PC-3 (cell line): ENCODE measurements around the gene LRP1B. TPM values are rescaled to one million over a fixed set of nuclear protein-coding genes. Genes with fewer than 3 reads are reported as not detected.

Source experiments
- ATAC-seq: fragments of 200-7000 bp; cut with Tn5 transposase; 2 replicates; pipeline ENCODE4 v1.9.1; 2020; ENCODE audit warnings: mild to moderate bottlenecking, moderate library complexity
- BruUV-seq: library from RNA; stranded (reverse); fragments of 400-500 nt; replicated peaks from 2 replicates; lab custom pipeline; 2021; lab: Mats Ljungman, UMichigan
- CTCF ChIA-PET: fragments of 300-600 bp; sonication (Branson Sonifier 250); formaldehyde crosslinking; loops from one replicate; lab custom pipeline; 2022; ENCODE audit warnings: antibody characterized with exemption; lab: Charles Lee
- POLR2A ChIA-PET: fragments of 300-600 bp; sonication (Branson Sonifier 250); formaldehyde crosslinking; loops from one replicate; lab custom pipeline; 2022; ENCODE audit warnings: antibody characterized with exemption; ENCODE audit not compliant: unreplicated experiment; lab: Charles Lee
- DNase-seq: peaks from one replicate; pipeline ENCODE4 v3.0.0-alpha.2; 2015
- H2AFZ ChIP-seq: fragments of 300-600 bp; sonication (generic); 2 replicates; pipeline ENCODE4 v1.6.0; 2016; ENCODE audit warnings: antibody characterized with exemption, low read length
- H3F3A ChIP-seq: fragments of 300-600 bp; sonication (generic); one replicate; pipeline ENCODE4 v1.6.0; 2017; ENCODE audit warnings: antibody characterized with exemption, low read length, control low read depth, mild to moderate bottlenecking; ENCODE audit not compliant: unreplicated experiment
- H3K27ac ChIP-seq: fragments of 300-600 bp; sonication (generic); 2 replicates; pipeline ENCODE4 v1.5.1; 2016; ENCODE audit warnings: mild to moderate bottlenecking, low read length
- H3K27me3 ChIP-seq: fragments of 300-600 bp; sonication (generic); 2 replicates; pipeline ENCODE4 v1.6.1; 2016; ENCODE audit warnings: low read length, mixed read lengths
- H3K36me3 ChIP-seq: fragments of 300-600 bp; sonication (generic); 2 replicates; pipeline ENCODE4 v1.6.1; 2016; ENCODE audit warnings: low read depth, mixed run types, low read length, mixed read lengths
- H3K4me1 ChIP-seq: fragments of 300-600 bp; sonication (generic); 2 replicates; pipeline ENCODE4 v1.5.1; 2016; ENCODE audit warnings: low read length; ENCODE audit not compliant: insufficient read depth
- H3K4me2 ChIP-seq: fragments of 300-600 bp; sonication (generic); 2 replicates; pipeline ENCODE4 v1.6.0; 2016; ENCODE audit warnings: low read length
- H3K4me3 ChIP-seq: fragments of 300-600 bp; sonication (generic); 2 replicates; pipeline ENCODE4 v1.5.1; 2016; ENCODE audit warnings: mild to moderate bottlenecking, low read length, mixed read lengths
- H3K79me2 ChIP-seq: fragments of 300-600 bp; sonication (generic); 2 replicates; pipeline ENCODE4 v1.6.1; 2017; ENCODE audit warnings: low read length, mixed read lengths
- H3K9ac ChIP-seq: fragments of 300-600 bp; sonication (generic); 2 replicates; pipeline ENCODE4 v1.6.0; 2016; ENCODE audit warnings: mild to moderate bottlenecking, low read length
- H3K9me2 ChIP-seq: fragments of 300-600 bp; sonication (generic); replicated peaks from 2 replicates; pipeline ENCODE4 v1.6.1; 2016; ENCODE audit warnings: mixed run types, low read length, mixed read lengths
- H3K9me3 ChIP-seq: fragments of 300-600 bp; sonication (generic); 2 replicates; pipeline ENCODE4 v1.6.1; 2016; ENCODE audit warnings: low read length, mixed read lengths
- H4K20me1 ChIP-seq: fragments of 300-600 bp; sonication (generic); 2 replicates; pipeline ENCODE4 v1.6.1; 2016; ENCODE audit warnings: low read length, mixed read lengths
- CTCF ChIP-seq: fragments of 300-600 bp; sonication (generic); conservative IDR thresholded peaks from 2 replicates; pipeline ENCODE4 v1.5.1; 2017; ENCODE audit warnings: antibody characterized with exemption, low read depth, mild to moderate bottlenecking, low read length
- EZH2 ChIP-seq: fragments of 300-600 bp; sonication (generic); IDR thresholded peaks from one replicate; pipeline ENCODE4 v1.6.1; 2017; ENCODE audit warnings: antibody characterized with exemption, mild to moderate bottlenecking, low read length; ENCODE audit not compliant: unreplicated experiment
- EZH2phosphoT487 ChIP-seq: fragments of 300-600 bp; sonication (generic); IDR thresholded peaks from 2 replicates; pipeline ENCODE4 v1.6.1; 2018; ENCODE audit warnings: mild to moderate bottlenecking, antibody characterized with exemption, low read length, borderline replicate concordance
- intact Hi-C: fragments of 100-400 bp; cut with micrococcal nuclease; formaldehyde crosslinking; loops from 2 replicates; pipeline ENCODE4 v1.9.0; 2023
- total RNA-seq: library from RNA; depleted of rRNA; stranded (reverse); fragments of >200 nt; gene quantifications from 2 replicates; pipeline ENCODE4 v1.2.3, GENCODE V29; 2014

The LRP1B gene
- total RNA-seq, 1 experiment from 2014 or later, result 0.04 TPM

GRCh38 chr2:141654311-141654710 is 476.5 kb downstream of the LRP1B start:
- no peak overlapping the region for H3K27ac ChIP-seq
- CTCF ChIA-PET, result no interaction called here
- H3K9me3 ChIP-seq, result no peaks in the 10 kb centered on the region
- POLR2A ChIA-PET, result no interaction called here
- H3K36me3 ChIP-seq, result no peaks in the 10 kb centered on the region
- no peaks in the 10 kb centered on the region for H4K20me1 ChIP-seq
- no peak overlapping the region for H3K9ac ChIP-seq
- DNase-seq (no peak), ATAC-seq (no peak)
- H3F3A ChIP-seq, result no peaks in the 10 kb centered on the region
- H3K4me1 ChIP-seq, result no peaks in the 10 kb centered on the region
- H3K27me3 ChIP-seq, result no peaks in the 10 kb centered on the region
- H2AFZ ChIP-seq, result no peak overlapping the region
- no peaks in the 10 kb centered on the region for H3K79me2 ChIP-seq
- H3K4me2 ChIP-seq, result no peak overlapping the region
- TF ChIP-seq EZH2, result no peak
- TF ChIP-seq CTCF, result no peak
- no peak for TF ChIP-seq EZH2phosphoT487
- no peak overlapping the region for H3K4me3 ChIP-seq
- intact Hi-C loops, result no loop called here
- BruUV-seq, result no TSS peak
- no peaks in the 10 kb centered on the region for H3K9me2 ChIP-seq

GRCh38 chr2:141653184-141653583 is 477.6 kb downstream of the LRP1B start:
- no peak overlapping the region for H2AFZ ChIP-seq
- H3K27ac ChIP-seq, result no peak overlapping the region
- H3K4me3 ChIP-seq, result no peak overlapping the region
- DNase-seq, result no peak
- H3K79me2 ChIP-seq, result no peaks in the 10 kb centered on the region
- H3K27me3 ChIP-seq, result no peaks in the 10 kb centered on the region
- no peaks in the 10 kb centered on the region for H3K36me3 ChIP-seq
- CTCF ChIA-PET, result no interaction called here
- POLR2A ChIA-PET, result no interaction called here
- H3K4me2 ChIP-seq, result no peak overlapping the region
- ATAC-seq, result no peak
- no peak overlapping the region for H3K9ac ChIP-seq
- BruUV-seq, result no TSS peak
- H3K9me2 ChIP-seq, result no peaks in the 10 kb centered on the region
- H3K4me1 ChIP-seq, result no peaks in the 10 kb centered on the region
- intact Hi-C loops, result no loop called here
- no peaks in the 10 kb centered on the region for H3F3A ChIP-seq
- no peaks in the 10 kb centered on the region for H3K9me3 ChIP-seq
- TF ChIP-seq EZH2, result no peak
- no peak for TF ChIP-seq EZH2phosphoT487
- TF ChIP-seq CTCF, result no peak
- no peaks in the 10 kb centered on the region for H4K20me1 ChIP-seq

GRCh38 chr2:141652308-141652707 is 478.5 kb downstream of the LRP1B start:
- Histone ChIP-seq H2AFZ (no peak overlapping the region), H3K27me3 (no peaks in the 10 kb centered on the region), H3K9me2 (no peaks in the 10 kb centered on the region), H3K9me3 (no peaks in the 10 kb centered on the region), H3K79me2 (no peaks in the 10 kb centered on the region), H3K4me3 (no peak overlapping the region), H3K4me1 (no peaks in the 10 kb centered on the region), H3F3A (no peaks in the 10 kb centered on the region), H3K4me2 (no peak overlapping the region), H4K20me1 (no peaks in the 10 kb centered on the region), H3K27ac (no peak overlapping the region), H3K9ac (no peak overlapping the region), H3K36me3 (no peaks in the 10 kb centered on the region)
- no peak for DNase-seq
- CTCF ChIA-PET, result no interaction called here
- no TSS peak for BruUV-seq
- POLR2A ChIA-PET, result no interaction called here
- ATAC-seq, result no peak
- intact Hi-C loops, result no loop called here
- TF ChIP-seq EZH2, result no peak
- TF ChIP-seq EZH2phosphoT487, result no peak
- no peak for TF ChIP-seq CTCF
